ENCODE results near the gene RNF11.
"Not testable (repeated sequence)": the region's sequence is repeated elsewhere in the genome, so short reads cannot be mapped to it uniquely, and the experiment has no call there.

Gene RNF11, protein sequence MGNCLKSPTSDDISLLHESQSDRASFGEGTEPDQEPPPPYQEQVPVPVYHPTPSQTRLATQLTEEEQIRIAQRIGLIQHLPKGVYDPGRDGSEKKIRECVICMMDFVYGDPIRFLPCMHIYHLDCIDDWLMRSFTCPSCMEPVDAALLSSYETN

GRCh38 chr1:51235673-51236530 is at the start of gene RNF11:
Gene RNF11 (plus strand): TSS chr1:51236273. CDS start chr1:51236757, 484 bp downstream.
- DNase-seq: peak; percentile 64

DNA sequence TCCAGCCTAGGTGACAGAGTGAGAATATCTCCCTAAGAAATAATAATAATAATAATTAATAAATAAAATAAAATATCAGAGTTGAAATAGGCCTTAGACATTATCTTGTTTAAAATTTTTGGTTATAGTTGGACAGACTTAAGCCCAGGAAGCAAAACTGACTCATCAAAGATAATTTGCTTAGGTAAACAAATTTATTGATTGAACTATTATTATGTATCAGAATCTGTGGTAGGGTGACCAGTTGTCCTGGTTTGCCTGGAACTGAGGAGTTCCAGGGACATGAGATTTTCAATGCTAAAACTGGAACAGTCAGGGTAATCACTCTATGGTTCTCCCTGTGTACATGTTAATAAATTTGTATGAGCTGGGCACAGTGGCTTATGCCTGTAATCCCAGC is 47.8 kb upstream of the RNF11 start:
- no peak for DNase-seq

DNA sequence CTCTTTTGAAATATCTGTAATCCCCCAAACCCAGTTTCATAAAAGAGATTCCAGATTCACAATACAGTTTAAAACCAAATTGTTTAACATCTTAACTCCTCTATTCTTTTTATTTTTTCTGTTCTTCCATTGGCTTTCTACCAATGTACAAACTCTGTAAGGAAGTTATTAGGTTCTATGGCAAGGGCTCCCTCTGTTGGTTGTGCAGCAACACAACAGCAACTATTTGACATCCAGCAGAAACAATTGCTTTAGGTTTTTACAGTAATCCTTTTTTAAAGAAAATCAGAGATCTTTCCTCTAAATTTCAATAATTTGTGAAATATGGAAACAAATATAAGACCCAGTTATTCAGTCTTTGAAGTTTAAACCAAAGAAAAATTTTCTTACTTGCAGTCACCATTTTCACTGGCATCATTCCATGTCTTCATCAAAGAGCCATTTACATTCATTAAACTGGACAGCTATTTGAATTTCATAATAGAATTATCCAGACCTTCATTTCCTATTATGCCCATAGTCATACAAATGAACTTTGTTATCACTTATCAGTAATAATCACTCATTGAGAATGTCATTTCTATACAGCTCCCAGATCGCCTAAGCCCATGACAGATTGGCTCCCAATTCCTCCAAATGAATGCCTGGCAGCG is 46.5 kb upstream of the RNF11 start:
- DNase-seq: peak; percentile 67

DNA sequence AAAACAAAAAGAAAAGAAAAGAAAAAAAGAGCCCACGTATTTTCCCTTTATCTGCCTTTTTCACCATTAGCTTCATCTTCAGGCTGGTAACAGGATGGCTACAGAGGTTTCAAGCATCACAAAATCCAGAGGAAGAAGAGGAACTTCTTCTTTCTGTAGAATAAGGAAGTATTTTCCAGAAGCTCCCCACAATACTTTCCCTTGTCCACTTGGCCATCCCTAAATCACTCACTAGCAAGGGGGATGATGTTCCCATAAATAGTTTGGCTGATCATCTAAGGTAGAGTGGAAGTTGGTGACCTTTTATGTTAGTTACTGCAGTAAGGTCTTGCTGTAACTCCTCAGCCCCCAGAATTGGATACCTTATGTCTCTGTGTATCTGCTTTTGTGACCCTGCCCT is 45.1 kb upstream of the RNF11 start:
- no peak for DNase-seq

- DNase-seq: peak; percentile 4
Measured at GRCh38 chr1:51192213-51192843, 43.7 kb upstream of the RNF11 start.

DNA sequence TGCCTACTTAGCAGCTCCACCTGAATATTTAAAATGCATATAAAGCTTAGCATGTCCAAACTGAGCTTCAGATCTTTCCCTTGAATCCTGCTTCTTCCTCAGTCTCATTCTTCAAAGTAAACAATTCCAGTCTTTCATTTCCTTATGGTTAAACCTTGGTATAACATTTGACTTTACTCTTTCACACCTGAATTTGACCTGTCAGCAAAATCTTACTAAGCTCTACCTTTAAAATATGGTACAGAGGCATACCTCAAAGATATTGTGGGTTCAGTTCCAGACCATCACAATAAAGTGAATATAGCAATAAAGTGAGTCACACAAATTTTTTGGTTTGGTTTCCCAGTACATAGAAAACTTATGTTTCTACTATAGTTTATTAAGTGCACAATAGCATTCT is 42.5 kb upstream of the RNF11 start:
- DNase-seq: no peak

DNA sequence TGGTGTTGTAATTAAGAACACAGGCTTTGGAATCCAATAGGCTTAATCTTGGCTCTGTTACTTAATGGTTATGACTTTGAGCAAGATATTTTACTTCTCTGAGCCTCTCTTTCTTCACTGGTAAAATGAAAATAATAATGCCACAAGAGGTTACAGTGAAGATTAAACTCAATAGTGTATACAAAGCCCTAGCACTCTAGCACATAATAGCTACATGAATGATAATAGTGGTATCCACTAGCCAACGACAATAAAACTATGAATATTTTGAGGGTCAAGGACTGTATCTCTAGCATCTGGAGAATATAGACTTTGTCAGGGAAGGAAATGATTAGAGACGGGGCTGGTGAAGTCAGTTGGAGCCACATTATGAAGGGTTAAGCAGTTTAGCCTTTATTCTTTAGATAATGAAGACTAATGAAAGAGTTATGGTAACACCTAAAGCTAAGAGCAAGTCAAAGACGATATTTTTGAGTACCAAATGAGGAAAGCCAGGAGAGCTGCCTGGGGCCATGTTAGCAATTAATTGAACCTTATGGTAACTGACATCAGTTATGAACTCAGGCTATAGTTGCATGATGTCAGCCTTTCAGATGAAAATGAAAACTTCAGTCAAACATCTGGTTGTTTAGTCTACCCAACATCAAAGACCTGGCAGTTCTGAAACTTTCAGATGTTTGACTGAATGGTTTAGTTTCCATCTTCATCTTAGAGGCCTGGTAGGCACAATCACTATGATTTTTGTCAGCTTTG is 32.8 kb upstream of the RNF11 start:
- DNase-seq: no peak

DNA sequence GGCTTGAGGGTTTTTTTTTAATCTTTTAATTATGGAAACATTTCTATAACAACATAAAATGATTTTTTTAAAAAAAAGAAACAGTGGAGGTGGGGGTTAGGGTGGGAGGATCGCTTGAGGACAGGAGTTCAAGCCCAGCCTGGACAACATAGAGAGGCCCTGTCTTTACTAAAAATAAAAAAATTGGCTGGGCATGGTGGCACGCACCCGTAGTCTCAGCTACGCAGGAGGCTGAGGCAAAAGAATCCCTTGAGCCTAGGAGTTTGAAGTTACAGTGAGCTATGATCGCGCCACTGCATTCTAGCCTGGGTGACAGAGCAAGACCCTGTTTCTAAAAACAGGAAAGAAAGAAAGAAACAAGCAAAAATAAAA is 32.2 kb upstream of the RNF11 start:
- DNase-seq: no peak

- DNase-seq: no peak
Measured at GRCh38 chr1:51210055-51210454, 26.0 kb upstream of the RNF11 start.

- DNase-seq: no peak
Measured at GRCh38 chr1:51210676-51211075, 25.4 kb upstream of the RNF11 start.

GRCh38 chr1:51214615-51215131 is 21.4 kb upstream of the RNF11 start:
- no peak for DNase-seq

GRCh38 chr1:51215169-51215568 is 20.9 kb upstream of the RNF11 start:
- DNase-seq: no peak

- DNase-seq: no peak
Measured at GRCh38 chr1:51216631-51217030, 19.4 kb upstream of the RNF11 start.

GRCh38 chr1:51217101-51217500 is 19.0 kb upstream of the RNF11 start:
- no peak for DNase-seq

DNA sequence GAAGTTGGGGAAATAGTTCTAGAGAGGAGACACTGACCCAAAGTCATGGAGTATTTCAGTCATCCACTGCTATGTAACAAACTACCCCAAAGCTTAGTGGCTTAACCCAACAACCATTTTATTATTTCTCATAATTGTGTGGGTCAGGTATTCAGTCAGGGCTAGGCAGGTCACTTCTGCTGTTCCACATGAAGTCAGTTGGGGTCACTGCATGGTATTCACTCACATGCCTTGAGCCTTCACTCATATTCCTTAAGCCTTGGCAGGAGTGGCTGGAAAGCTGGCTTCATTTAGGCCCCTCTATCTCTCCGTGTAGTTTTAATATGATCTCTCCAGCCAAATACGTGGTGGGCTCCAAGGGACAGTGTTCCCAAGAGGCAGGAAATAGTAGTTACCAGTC is 17.5 kb upstream of the RNF11 start:
- no peak for DNase-seq

GRCh38 chr1:51219022-51219421 is 17.1 kb upstream of the RNF11 start:
- DNase-seq: no peak

DNA sequence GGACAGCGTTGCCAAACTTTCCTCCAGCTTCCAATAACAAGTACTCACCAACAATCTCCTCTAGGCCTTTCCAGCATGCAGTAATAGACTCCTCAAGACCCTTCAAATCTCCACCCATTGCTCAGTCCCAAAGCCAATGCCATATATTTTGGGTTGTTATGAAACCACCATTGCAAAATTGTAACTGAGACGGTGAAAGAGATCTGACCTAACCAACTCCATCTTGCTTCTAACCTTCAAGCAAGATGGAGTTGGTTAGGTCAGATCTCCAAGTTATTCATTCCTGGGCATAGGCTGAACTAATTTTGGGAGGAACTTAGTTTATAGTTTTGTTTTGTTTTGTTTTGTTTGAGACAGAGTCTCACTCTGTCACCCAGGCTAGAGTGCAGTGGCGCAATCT is 14.5 kb upstream of the RNF11 start:
- DNase-seq: not testable (repeated sequence)

DNA sequence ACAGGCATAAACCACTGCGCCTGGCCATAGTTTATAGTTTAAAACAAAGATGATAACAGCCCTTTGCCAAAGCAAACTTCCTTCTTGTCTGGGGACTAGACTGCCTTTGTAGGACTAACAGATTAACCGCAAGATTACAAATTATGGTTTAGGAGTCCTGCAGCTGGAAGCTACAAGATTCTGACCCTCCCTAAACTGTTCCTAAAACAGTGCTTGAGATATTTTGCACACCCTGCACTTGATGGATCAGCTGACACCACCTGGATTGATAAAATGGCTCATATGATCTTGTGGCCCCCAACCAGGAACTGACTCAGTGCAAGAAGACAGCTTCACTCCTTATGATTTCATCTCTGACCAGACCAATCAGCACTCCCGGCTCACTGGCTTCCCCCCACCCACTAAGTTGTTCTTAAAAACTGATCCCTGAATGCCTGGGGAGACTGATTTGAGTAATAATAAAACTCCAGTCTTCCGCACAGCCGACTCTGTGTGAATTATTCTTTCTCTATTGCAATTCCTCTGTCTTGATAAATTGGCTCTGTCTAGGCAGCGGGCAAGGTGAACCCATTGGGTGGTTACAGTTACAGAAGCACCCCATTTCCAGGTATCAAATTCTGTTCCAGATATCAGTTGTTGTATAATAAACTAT is 13.8 kb upstream of the RNF11 start:
- no peak for DNase-seq

GRCh38 chr1:51222809-51223208 is 13.3 kb upstream of the RNF11 start:
- DNase-seq: no peak

- DNase-seq: no peak
Measured at GRCh38 chr1:51224255-51224654, 11.8 kb upstream of the RNF11 start.

DNA sequence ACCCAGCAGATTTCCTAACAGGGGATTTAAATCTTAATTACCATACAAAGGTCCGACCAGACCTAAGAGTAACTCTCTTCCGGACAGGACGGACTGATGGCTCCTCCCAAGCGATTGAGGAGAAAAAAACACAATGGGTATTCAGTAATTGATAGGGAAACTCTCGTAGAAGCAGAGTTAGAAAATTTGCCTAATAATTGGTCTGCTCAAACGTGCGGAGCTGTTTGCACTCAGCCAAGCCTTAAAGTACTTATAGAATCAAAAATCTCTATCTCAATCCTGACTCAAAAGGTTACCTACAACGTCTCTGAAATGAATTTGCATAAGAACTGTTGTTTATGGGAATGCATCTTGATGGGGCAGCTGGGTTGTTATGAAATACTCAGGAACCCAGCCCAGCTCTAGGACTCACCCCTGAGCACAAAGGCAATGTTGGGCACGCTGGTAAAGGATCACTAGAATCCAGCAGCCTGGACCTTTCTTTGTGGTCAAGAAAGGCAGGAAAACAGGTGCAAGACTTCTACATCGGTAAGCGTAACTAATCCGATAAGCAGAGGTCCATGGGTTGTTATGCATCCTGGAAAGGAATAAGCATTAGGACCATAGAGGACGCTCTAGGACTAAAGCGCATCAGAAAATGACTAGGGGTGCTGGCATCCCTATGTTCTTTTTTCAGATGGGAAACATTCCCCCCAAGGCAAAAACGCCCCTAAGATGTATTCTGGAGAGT is 8.7 kb upstream of the RNF11 start:
- not testable (repeated sequence) for DNase-seq

All from DMS 273 treated with DMSO at 0.1 percent for 48 hours (cell line).